Coronary artery (tissue), 2 donors: ENCODE data around the gene PTS.

ENCODE experiments used
- DNase-seq: peaks from one replicate; pipeline ENCODE4 v3.0.0-alpha.2; 2017; ENCODE audit warnings: low spot score
- H3K27ac ChIP-seq, 2 donors: fragments of 200-600 bp; sonication (generic); one replicate each; pipeline ENCODE4 v1.5.1; 2016 to 2019
- H3K4me3 ChIP-seq: fragments of 200-600 bp; sonication (generic); 2 replicates; pipeline ENCODE4 v1.5.1; 2016; ENCODE audit warnings: mild to moderate bottlenecking, moderate library complexity
- CTCF ChIP-seq: fragments of 200-600 bp; sonication (generic); IDR thresholded peaks from one replicate; pipeline ENCODE4 v1.5.1; 2019; ENCODE audit warnings: antibody characterized with exemption

PTS gene

GRCh38 chr11:112211536-112211935, 14.7 kb upstream of the PTS start:
- no peak for DNase-seq
- no peak for TF ChIP-seq CTCF
- Histone ChIP-seq H3K27ac (no peak overlapping the region), H3K4me3 (no peak overlapping the region)

DNA sequence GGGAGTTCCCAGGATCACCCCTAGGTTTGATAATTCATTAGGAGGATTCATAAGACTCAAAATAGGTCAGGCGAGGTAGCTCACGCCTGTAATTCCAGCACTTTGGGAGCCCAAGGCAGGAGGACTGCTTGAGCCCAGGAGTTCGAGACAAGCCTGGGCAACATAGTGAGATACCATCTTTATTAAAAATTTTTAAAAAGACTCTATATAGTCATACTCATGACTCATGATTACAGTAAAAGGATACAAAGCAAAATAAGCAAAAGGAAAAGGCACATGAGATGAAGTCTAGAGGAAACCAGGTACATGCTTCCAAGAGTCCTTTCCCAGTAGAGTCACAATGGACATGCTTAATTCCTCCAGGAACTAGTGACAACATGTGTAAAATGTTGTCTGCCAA, 13.9 kb upstream of the PTS start:
- H3K4me3 ChIP-seq: no peak overlapping the region
- no peak overlapping the region for H3K27ac ChIP-seq
- TF ChIP-seq CTCF: no peak
- no peak for DNase-seq

DNA sequence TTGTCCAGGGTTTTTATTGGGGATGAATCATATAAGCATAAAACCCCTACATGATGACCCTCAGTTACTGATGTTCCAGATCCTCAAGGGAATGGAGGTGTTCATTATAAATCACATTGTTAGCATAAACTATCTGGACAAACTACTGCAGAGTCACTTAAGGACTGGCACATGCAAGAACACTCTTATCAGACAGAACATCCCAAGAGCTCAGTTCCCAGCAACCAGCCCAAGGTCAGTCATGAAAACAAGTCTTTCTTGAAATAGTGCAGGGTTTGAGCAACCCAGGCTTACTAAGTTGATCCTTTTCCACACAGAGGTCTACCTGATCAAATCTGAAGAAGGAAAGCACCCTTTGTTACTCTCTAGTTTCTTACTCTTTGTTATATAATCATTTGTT, 13.5 kb upstream of the PTS start:
- DNase-seq: no peak
- H3K4me3 ChIP-seq: no peak overlapping the region
- no peak overlapping the region for H3K27ac ChIP-seq
- no peak for TF ChIP-seq CTCF

GRCh38 chr11:112213753-112214152, 12.5 kb upstream of the PTS start:
- no peak for TF ChIP-seq CTCF
- H3K27ac ChIP-seq: no peak overlapping the region
- no peak overlapping the region for H3K4me3 ChIP-seq
- DNase-seq: no peak

GRCh38 chr11:112215621-112216020, 10.6 kb upstream of the PTS start:
- Histone ChIP-seq H3K27ac (no peak overlapping the region), H3K4me3 (no peak overlapping the region)
- DNase-seq: no peak
- no peak for TF ChIP-seq CTCF

- Histone ChIP-seq H3K27ac (no peak overlapping the region), H3K4me3 (no peak overlapping the region)
- no peak for TF ChIP-seq CTCF
- DNase-seq: no peak
Measured at GRCh38 chr11:112216561-112217105, 9.6 kb upstream of the PTS start.

- no peak for DNase-seq
- no peak overlapping the region for H3K4me3 ChIP-seq
- H3K27ac ChIP-seq: no peak overlapping the region
- TF ChIP-seq CTCF: peak; percentile 50
Measured at GRCh38 chr11:112219476-112220232, 6.6 kb upstream of the PTS start.
